Astrocyte of the cerebellum (primary cell): Measurements from ENCODE around the gene TANC1.

Experiments used
- DNase-seq: peaks from one replicate; pipeline ENCODE4 v3.0.0-alpha.2; 2011; ENCODE audit warnings: low read depth
- H3K4me3 ChIP-seq: 2 replicates; pipeline ENCODE4 v1.5.1; 2011; ENCODE audit warnings: mild to moderate bottlenecking, low read depth, low read length, moderate library complexity
- CTCF ChIP-seq: IDR thresholded peaks from 2 replicates; pipeline ENCODE4 v1.5.1; 2012; ENCODE audit warnings: low read length, low read depth, moderate library complexity, mild to moderate bottlenecking; ENCODE audit errors: missing control alignments
- in situ Hi-C: cut with HindIII; loops from 2 replicates; pipeline ENCODE4 v1.10.0; 2017; ENCODE audit warnings: low sequenced_read_pairs

TANC1 gene

GRCh38 chr2:158928515-158928914 lies 39.9 kb upstream of the TANC1 start:
- in situ Hi-C loops, result no loop called here
- no peak overlapping the region for H3K4me3 ChIP-seq
- TF ChIP-seq CTCF, result no peak
- no peak for DNase-seq

- in situ Hi-C loops, result no loop called here
- DNase-seq, result no peak
- H3K4me3 ChIP-seq, result no peak overlapping the region
- TF ChIP-seq CTCF, result no peak
Measured at GRCh38 chr2:158928965-158929364, 39.5 kb upstream of the TANC1 start.

GRCh38 chr2:158931572-158931971 lies 36.9 kb upstream of the TANC1 start:
- DNase-seq, result peak; percentile 81
- in situ Hi-C loops, result no loop called here
- no peak for TF ChIP-seq CTCF
- no peak overlapping the region for H3K4me3 ChIP-seq

GRCh38 chr2:158932131-158932645 lies 36.3 kb upstream of the TANC1 start:
- TF ChIP-seq CTCF, result no peak
- in situ Hi-C loops, result no loop called here
- no peak overlapping the region for H3K4me3 ChIP-seq
- peak; percentile 59 for DNase-seq

GRCh38 chr2:158934170-158934569 lies 34.3 kb upstream of the TANC1 start:
- no peak for DNase-seq
- no peak for TF ChIP-seq CTCF
- in situ Hi-C loops, result no loop called here
- H3K4me3 ChIP-seq, result no peak overlapping the region

- in situ Hi-C loops, result no loop called here
- no peak for TF ChIP-seq CTCF
Measured at GRCh38 chr2:158935617-158936016, 32.8 kb upstream of the TANC1 start.

GRCh38 chr2:158936978-158937377 lies 31.5 kb upstream of the TANC1 start:
- in situ Hi-C loops, result no loop called here
- no peak for TF ChIP-seq CTCF
- DNase-seq, result peak; percentile 55

More at GRCh38 chr2:158935617-158936016, 32.8 kb upstream of the TANC1 start:
- no peak for DNase-seq
- H3K4me3 ChIP-seq, result no peak overlapping the region

More at GRCh38 chr2:158936978-158937377, 31.5 kb upstream of the TANC1 start:
- no peak overlapping the region for H3K4me3 ChIP-seq
